ENCODE data around the gene TAF6L.

The TAF6L gene

GRCh38 chr11:62787005-62787759 is 16.0 kb downstream of the TAF6L start, which contains the start of gene TMEM179B:
TSS of gene TMEM179B (plus strand) at chr11:62787402. CDS start at chr11:62787432, 30 bp downstream.
- DNase-seq (ENCODE audit: low read depth) = peak; percentile 98
- peak; percentile 54 for TF ChIP-seq CTCF (IDR thresholded peaks at IDR 0.05; ENCODE audit: low read length, missing control alignments)
- peak within 1 kb of the TSS; percentile 89 for H3K4me3 ChIP-seq (replicated peaks; ENCODE audit: low read depth, low read length)

- no peak for TF ChIP-seq CTCF (IDR thresholded peaks at IDR 0.05; ENCODE audit: low read length, missing control alignments)
- no peak overlapping the region for H3K4me3 ChIP-seq (replicated peaks; ENCODE audit: low read depth, low read length)
- no peak for DNase-seq (ENCODE audit: low read depth)
Observed at GRCh38 chr11:62788991-62789390, 17.8 kb downstream of the TAF6L start.

- H3K4me3 ChIP-seq (replicated peaks; ENCODE audit: low read depth, low read length) = no peak overlapping the region
- no peak for TF ChIP-seq CTCF (IDR thresholded peaks at IDR 0.05; ENCODE audit: low read length, missing control alignments)
- no peak for DNase-seq (ENCODE audit: low read depth)
Observed at GRCh38 chr11:62789576-62789975, 18.4 kb downstream of the TAF6L start.

- H3K4me3 ChIP-seq (replicated peaks; ENCODE audit: low read depth, low read length) = peak within 1 kb of the TSS; percentile 88
- TF ChIP-seq CTCF (IDR thresholded peaks at IDR 0.05; ENCODE audit: low read length, missing control alignments) = no peak
- DNase-seq (ENCODE audit: low read depth) = peak; percentile 73
Observed at GRCh38 chr11:62791501-62792201, 20.5 kb downstream of the TAF6L start, which contains the start of gene TMEM223. TSS of gene TMEM223 (minus strand) at chr11:62792006. CDS start at chr11:62791994, 12 bp downstream.

- peak overlapping the region; percentile 88 for H3K4me3 ChIP-seq (replicated peaks; ENCODE audit: low read depth, low read length)
- DNase-seq (ENCODE audit: low read depth) = no peak
- no peak for TF ChIP-seq CTCF (IDR thresholded peaks at IDR 0.05; ENCODE audit: low read length, missing control alignments)
Observed at GRCh38 chr11:62792202-62792575, 21.0 kb downstream of the TAF6L start.

GRCh38 chr11:62794201-62794775 is 23.1 kb downstream of the TAF6L start:
- H3K4me3 ChIP-seq (replicated peaks; ENCODE audit: low read depth, low read length) = no peak overlapping the region
- no peak for TF ChIP-seq CTCF (IDR thresholded peaks at IDR 0.05; ENCODE audit: low read length, missing control alignments)
- DNase-seq (ENCODE audit: low read depth) = no peak
